ENCODE data around the gene TGM6. TPM values are rescaled to one million over a fixed set of nuclear protein-coding genes. Genes with fewer than 3 reads are reported as not detected.
A peak's percentile ranks its signal among the peaks of the same experiment; 100 is the strongest.

TGM6 gene
- total and polyA plus RNA-seq, 4 donors, result not detected

DNA sequence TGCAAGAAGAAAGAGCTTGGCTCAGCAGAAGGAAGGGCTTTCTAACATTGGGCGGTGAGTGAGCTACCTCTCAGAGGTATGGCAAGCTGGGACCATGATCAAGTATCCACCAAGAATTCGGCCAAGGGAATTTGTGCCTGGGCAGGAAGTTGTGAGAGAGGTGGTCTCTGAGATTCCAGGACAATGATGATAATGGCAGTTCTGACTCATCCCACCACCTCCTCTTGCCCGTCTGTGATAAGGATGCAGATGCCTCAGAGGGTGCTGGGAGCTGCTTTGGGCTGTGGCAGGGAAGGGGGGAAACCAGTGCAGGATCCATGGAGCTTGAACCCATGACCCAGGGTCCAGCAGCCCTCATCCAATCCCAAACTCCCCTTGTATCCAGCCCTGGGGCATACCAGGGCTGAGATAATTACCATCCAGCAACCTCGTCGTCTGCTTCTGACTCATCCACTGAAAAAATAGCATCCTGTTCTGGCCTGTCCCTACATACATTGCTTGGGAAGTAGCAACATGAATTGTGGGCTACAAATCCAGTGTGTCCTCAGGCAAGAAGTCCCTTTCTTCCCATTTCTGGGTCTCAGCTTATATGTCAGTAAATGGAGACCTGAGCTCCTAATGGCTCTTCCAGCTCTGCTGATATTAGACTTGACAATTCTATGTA is 5.9 kb downstream of the TGM6 start:
- 66 to 74% methylated on average over 5 of the region's 5 CpGs for WGBS, 2 donors
- Histone ChIP-seq H3K27me3 (ENCODE audit: control insufficient read depth in 3 of 3, insufficient read depth in 3 of 3, low read length in 2 of 3) (no peaks in the 10 kb centered on the region), H3K4me3 (no peak overlapping the region), H3K9me3 (ENCODE audit: control insufficient read depth in 4 of 4, insufficient read depth in 3 of 4, low read length in 3 of 4) (peaks cover 0 to 16% (median 3%) of the 10 kb centered on the region in 4 donors), H3K9ac (ENCODE audit: insufficient read depth in 1 of 2, low read length in 2 of 2) (no peak overlapping the region), H3K4me1 (ENCODE audit: control insufficient read depth in 5 of 5, insufficient read depth in 5 of 5, low read length in 5 of 5) (no peaks in the 10 kb centered on the region), H3K27ac (ENCODE audit: low read depth in 1 of 2, low read length in 1 of 2) (no peak overlapping the region), H3K36me3 (ENCODE audit: control insufficient read depth in 4 of 4, insufficient read depth in 4 of 4, low read length in 4 of 4) (no peaks in the 10 kb centered on the region)
- TF ChIP-seq, protein P1, sequence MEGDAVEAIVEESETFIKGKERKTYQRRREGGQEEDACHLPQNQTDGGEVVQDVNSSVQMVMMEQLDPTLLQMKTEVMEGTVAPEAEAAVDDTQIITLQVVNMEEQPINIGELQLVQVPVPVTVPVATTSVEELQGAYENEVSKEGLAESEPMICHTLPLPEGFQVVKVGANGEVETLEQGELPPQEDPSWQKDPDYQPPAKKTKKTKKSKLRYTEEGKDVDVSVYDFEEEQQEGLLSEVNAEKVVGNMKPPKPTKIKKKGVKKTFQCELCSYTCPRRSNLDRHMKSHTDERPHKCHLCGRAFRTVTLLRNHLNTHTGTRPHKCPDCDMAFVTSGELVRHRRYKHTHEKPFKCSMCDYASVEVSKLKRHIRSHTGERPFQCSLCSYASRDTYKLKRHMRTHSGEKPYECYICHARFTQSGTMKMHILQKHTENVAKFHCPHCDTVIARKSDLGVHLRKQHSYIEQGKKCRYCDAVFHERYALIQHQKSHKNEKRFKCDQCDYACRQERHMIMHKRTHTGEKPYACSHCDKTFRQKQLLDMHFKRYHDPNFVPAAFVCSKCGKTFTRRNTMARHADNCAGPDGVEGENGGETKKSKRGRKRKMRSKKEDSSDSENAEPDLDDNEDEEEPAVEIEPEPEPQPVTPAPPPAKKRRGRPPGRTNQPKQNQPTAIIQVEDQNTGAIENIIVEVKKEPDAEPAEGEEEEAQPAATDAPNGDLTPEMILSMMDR (IDR thresholded peaks at IDR 0.05; ENCODE audit: control extremely low read depth, extremely low read depth), result no peak
- DNase-seq, result no peak
- ATAC-seq (ENCODE audit: insufficient read depth, low FRiP score), result no peak

DNA sequence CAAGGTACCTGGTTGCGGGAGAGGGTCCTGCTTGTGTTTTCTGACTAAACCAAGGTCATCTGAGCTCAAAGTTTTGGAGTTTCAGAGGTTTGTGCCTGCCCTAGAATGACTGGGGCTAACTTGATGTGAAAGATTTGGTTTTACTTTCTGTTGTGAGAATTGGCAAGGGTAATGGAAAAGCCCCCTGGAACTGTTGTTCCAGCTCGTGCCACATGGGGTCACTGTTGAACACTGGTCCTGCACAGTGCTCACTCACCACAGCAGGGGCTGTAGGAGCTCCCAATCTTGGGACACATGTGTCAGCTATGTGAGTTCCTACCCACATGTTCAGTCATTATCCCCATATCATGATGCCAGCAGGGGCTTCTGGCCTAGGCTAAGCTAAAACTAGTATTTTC is 6.5 kb downstream of the TGM6 start:
- H3K27ac ChIP-seq (ENCODE audit: low read depth in 1 of 2, low read length in 1 of 2), result no peak overlapping the region
- DNase-seq (peak in 2 of 3 donors; percentile 8 to 17), ATAC-seq (ENCODE audit: insufficient read depth, low FRiP score) (no peak)
- WGBS, 2 donors, result 38 to 40% methylated on average over 2 of the region's 2 CpGs
- H3K4me3 ChIP-seq, result no peak overlapping the region
- no peak overlapping the region for H3K9ac ChIP-seq (ENCODE audit: insufficient read depth in 1 of 2, low read length in 2 of 2)
- peaks cover 0 to 16% (median 3%) of the 10 kb centered on the region in 4 donors for H3K9me3 ChIP-seq (ENCODE audit: control insufficient read depth in 4 of 4, insufficient read depth in 3 of 4, low read length in 3 of 4)
- no peaks in the 10 kb centered on the region for H3K4me1 ChIP-seq (ENCODE audit: control insufficient read depth in 5 of 5, insufficient read depth in 5 of 5, low read length in 5 of 5)
- no peaks in the 10 kb centered on the region for H3K36me3 ChIP-seq (ENCODE audit: control insufficient read depth in 4 of 4, insufficient read depth in 4 of 4, low read length in 4 of 4)
- TF ChIP-seq, protein P1 (IDR thresholded peaks at IDR 0.05; ENCODE audit: control extremely low read depth, extremely low read depth), result no peak
- H3K27me3 ChIP-seq (ENCODE audit: control insufficient read depth in 3 of 3, insufficient read depth in 3 of 3, low read length in 2 of 3), result no peaks in the 10 kb centered on the region

DNA sequence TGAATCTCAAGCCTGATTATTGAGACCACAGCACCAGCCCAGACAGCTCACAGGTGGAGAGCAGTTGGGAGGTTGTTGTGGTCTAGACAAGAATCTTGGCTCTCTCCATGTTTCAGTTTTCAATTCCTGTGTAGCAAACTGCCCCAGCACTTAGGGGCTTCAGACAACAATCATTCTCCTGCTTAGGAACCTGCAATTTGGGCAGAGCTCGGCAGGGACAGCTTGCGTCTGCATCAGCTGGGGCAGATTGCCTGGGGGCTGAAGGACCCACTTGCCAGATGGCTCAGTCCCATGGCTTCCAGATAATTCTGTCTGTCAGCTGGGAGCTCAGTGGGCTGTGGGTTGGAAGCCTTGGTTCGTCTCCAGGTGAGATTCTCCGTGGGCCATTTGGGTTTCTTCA is 6.9 kb downstream of the TGM6 start:
- Histone ChIP-seq H3K4me3 (no peak overlapping the region), H3K27me3 (ENCODE audit: control insufficient read depth in 3 of 3, insufficient read depth in 3 of 3, low read length in 2 of 3) (no peaks in the 10 kb centered on the region), H3K27ac (ENCODE audit: low read depth in 1 of 2, low read length in 1 of 2) (no peak overlapping the region), H3K9ac (ENCODE audit: insufficient read depth in 1 of 2, low read length in 2 of 2) (no peak overlapping the region), H3K9me3 (ENCODE audit: control insufficient read depth in 4 of 4, insufficient read depth in 3 of 4, low read length in 3 of 4) (peaks cover 0 to 16% (median 3%) of the 10 kb centered on the region in 4 donors), H3K36me3 (ENCODE audit: control insufficient read depth in 4 of 4, insufficient read depth in 4 of 4, low read length in 4 of 4) (no peaks in the 10 kb centered on the region), H3K4me1 (ENCODE audit: control insufficient read depth in 5 of 5, insufficient read depth in 5 of 5, low read length in 5 of 5) (no peaks in the 10 kb centered on the region)
- 87 to 94% methylated on average over 4 of the region's 4 CpGs for WGBS, 2 donors
- DNase-seq, result no peak
- TF ChIP-seq, protein P1 (IDR thresholded peaks at IDR 0.05; ENCODE audit: control extremely low read depth, extremely low read depth), result no peak
- no peak for ATAC-seq (ENCODE audit: insufficient read depth, low FRiP score)
